Endodermal cell (in vitro differentiated cells): ENCODE data around the gene METTL8. TPM values are rescaled to one million over a fixed set of nuclear protein-coding genes. Genes with fewer than 3 reads are reported as not detected.

Experiments
- DNase-seq: peaks from one replicate; pipeline ENCODE4 v3.0.0-alpha.2; 2017
- H3K27ac ChIP-seq: 2 replicates; pipeline ENCODE4 v1.5.1; 2013; ENCODE audit warnings: mild to moderate bottlenecking, low read depth, low read length, moderate library complexity
- H3K27me3 ChIP-seq: 2 replicates; pipeline ENCODE4 v1.6.1; 2013; ENCODE audit warnings: mild to moderate bottlenecking, low read length, moderate library complexity; ENCODE audit not compliant: insufficient read depth, control insufficient read depth, poor library complexity, severe bottlenecking
- H3K36me3 ChIP-seq: 2 replicates; pipeline ENCODE4 v1.7.0; 2013; ENCODE audit warnings: mild to moderate bottlenecking, low read length, moderate library complexity; ENCODE audit not compliant: control insufficient read depth, insufficient read depth
- H3K4me1 ChIP-seq: one replicate; pipeline ENCODE4 v1.7.0; 2013; ENCODE audit warnings: low read length; ENCODE audit not compliant: control insufficient read depth, insufficient read depth
- H3K4me3 ChIP-seq: 2 replicates; pipeline ENCODE4 v1.5.1; 2013; ENCODE audit warnings: mild to moderate bottlenecking, low read length, moderate library complexity
- H3K9ac ChIP-seq: 2 replicates; pipeline ENCODE4 v1.6.1; 2013; ENCODE audit warnings: mild to moderate bottlenecking, low read length, moderate library complexity; ENCODE audit not compliant: poor library complexity, severe bottlenecking; ENCODE audit errors: extremely low read depth
- H3K9me3 ChIP-seq: 2 replicates; pipeline ENCODE4 v1.6.1; 2013; ENCODE audit warnings: mild to moderate bottlenecking, low read length, moderate library complexity; ENCODE audit not compliant: control insufficient read depth
- H3K27ac Mint-ChIP-seq: 2 replicates; pipeline ENCODE4 v1.8.0; 2020; ENCODE audit warnings: mixed read lengths
- H3K27me3 Mint-ChIP-seq: 2 replicates; pipeline ENCODE4 v1.8.0; 2021; ENCODE audit warnings: mild to moderate bottlenecking, mixed read lengths; ENCODE audit not compliant: insufficient read depth
- H3K36me3 Mint-ChIP-seq: 2 replicates; pipeline ENCODE4 v1.8.0; 2020; ENCODE audit warnings: low read depth, mixed read lengths
- H3K4me1 Mint-ChIP-seq: 2 replicates; pipeline ENCODE4 v1.8.0; 2020; ENCODE audit warnings: mixed read lengths
- H3K4me3 Mint-ChIP-seq: 2 replicates; pipeline ENCODE4 v1.8.0; 2020; ENCODE audit warnings: mild to moderate bottlenecking, moderate library complexity, mixed read lengths
- H3K9me3 Mint-ChIP-seq: 2 replicates; pipeline ENCODE4 v1.8.0; 2020; ENCODE audit warnings: mild to moderate bottlenecking, mixed read lengths
- CTCF ChIP-seq: fragments of 200-600 bp; sonication (generic); conservative IDR thresholded peaks from 2 replicates; pipeline ENCODE4 v1.5.0; 2021; ENCODE audit warnings: antibody characterized with exemption, mild to moderate bottlenecking
- WGBS, 2 experiments: methylation state at CpG; one replicate each; pipeline versions ENCODE4 v1.1.5 to v1.1.7; 2013; ENCODE audit warnings: missing lambda C conversion rate in 2 of 2, mixed read lengths in 1 of 2; ENCODE audit not compliant: insufficient coverage in 1 of 2, insufficient read length in 1 of 2; 5-methylcytosine and 5-hydroxymethylcytosine counted together
- total RNA-seq, 2 donors: library from RNA; stranded (reverse); fragmentation: NEBNext Ultra II Directional in 1 of 2; extraction: Animal tissue kit (Norgen Biotek cat#: 25700) in 1 of 2; gene quantifications; 2 replicates in 1 of 2; 3 replicates in 1 of 2; pipeline ENCODE4 v1.2.1, GENCODE V29; 2021

The METTL8 gene
- total RNA-seq, 2 donors from 2014 or later, result 20.3 to 33.6 TPM

GRCh38 chr2:171451074-171451473 is 17.3 kb upstream of the METTL8 start:
- no peaks in the 10 kb centered on the region for H3K27me3 ChIP-seq
- H3K4me1 Mint-ChIP-seq, result no peaks in the 10 kb centered on the region
- no peak for TF ChIP-seq CTCF
- no peak overlapping the region for H3K9ac ChIP-seq
- H3K27ac ChIP-seq, result no peak overlapping the region
- peaks cover 10% of the 10 kb centered on the region for H3K9me3 ChIP-seq
- peaks cover 10% of the 10 kb centered on the region for H3K9me3 Mint-ChIP-seq
- H3K4me3 Mint-ChIP-seq, result no peak overlapping the region
- H3K36me3 Mint-ChIP-seq, result peaks cover 68% of the 10 kb centered on the region
- no peak for DNase-seq
- H3K36me3 ChIP-seq, result peaks cover 67% of the 10 kb centered on the region
- H3K4me3 ChIP-seq, result no peak overlapping the region
- no peak overlapping the region for H3K27ac Mint-ChIP-seq
- no peaks in the 10 kb centered on the region for H3K4me1 ChIP-seq
- no peaks in the 10 kb centered on the region for H3K27me3 Mint-ChIP-seq

GRCh38 chr2:171447675-171448074 is 13.9 kb upstream of the METTL8 start:
- H3K27ac Mint-ChIP-seq, result no peak overlapping the region
- peaks cover 63% of the 10 kb centered on the region for H3K36me3 Mint-ChIP-seq
- H3K9ac ChIP-seq, result no peak overlapping the region

DNA sequence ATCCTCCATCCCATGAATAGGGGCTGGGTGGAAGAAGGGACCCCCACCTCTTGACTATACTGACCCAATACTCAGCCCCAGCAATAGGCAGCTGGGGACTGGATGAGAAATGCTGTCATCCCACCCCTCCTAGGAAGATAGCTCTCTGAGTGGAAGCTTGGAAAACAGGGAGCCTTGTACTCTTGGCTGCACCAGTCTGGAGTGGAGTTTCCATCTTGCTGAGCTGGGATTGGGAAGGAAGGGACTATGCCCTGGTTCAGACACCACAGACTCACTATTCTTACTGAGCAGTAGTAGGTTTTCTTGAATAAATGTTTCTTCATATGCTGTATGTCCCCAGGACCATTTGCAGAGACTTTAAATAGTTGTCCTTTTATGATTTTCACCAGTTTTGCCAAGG is 7.7 kb upstream of the METTL8 start:
- peaks cover 65% of the 10 kb centered on the region for H3K36me3 Mint-ChIP-seq
- H3K9me3 ChIP-seq, result peaks cover 1% of the 10 kb centered on the region
- peaks cover 2% of the 10 kb centered on the region for H3K9me3 Mint-ChIP-seq
- no peak overlapping the region for H3K9ac ChIP-seq
- TF ChIP-seq CTCF, result no peak
- no peak overlapping the region for H3K27ac Mint-ChIP-seq
- H3K4me3 Mint-ChIP-seq, result no peak overlapping the region
- DNase-seq, result no peak
- H3K4me1 Mint-ChIP-seq, result no peaks in the 10 kb centered on the region
- H3K27ac ChIP-seq, result no peak overlapping the region
- no peaks in the 10 kb centered on the region for H3K4me1 ChIP-seq
- H3K36me3 ChIP-seq, result peaks cover 71% of the 10 kb centered on the region
- no peak overlapping the region for H3K4me3 ChIP-seq
- no peaks in the 10 kb centered on the region for H3K27me3 Mint-ChIP-seq
- no peaks in the 10 kb centered on the region for H3K27me3 ChIP-seq

More at GRCh38 chr2:171447675-171448074, 13.9 kb upstream of the METTL8 start:
- no peaks in the 10 kb centered on the region for H3K9me3 ChIP-seq
- peak; percentile 63 for TF ChIP-seq CTCF
- no peak overlapping the region for H3K4me3 Mint-ChIP-seq
- H3K27me3 ChIP-seq, result no peaks in the 10 kb centered on the region
- H3K4me1 ChIP-seq, result no peaks in the 10 kb centered on the region
- H3K36me3 ChIP-seq, result peaks cover 68% of the 10 kb centered on the region
- no peaks in the 10 kb centered on the region for H3K9me3 Mint-ChIP-seq
- no peak overlapping the region for H3K27ac ChIP-seq
- H3K27me3 Mint-ChIP-seq, result no peaks in the 10 kb centered on the region
- no peak overlapping the region for H3K4me3 ChIP-seq
- H3K4me1 Mint-ChIP-seq, result no peaks in the 10 kb centered on the region
- DNase-seq, result no peak
- 90 to 93% methylated on average over 2 of the region's 2 CpGs for WGBS, 2 experiments
